Osteocyte (in vitro differentiated cells): ENCODE measurements around the gene CROT. TPM values are rescaled to one million over a fixed set of nuclear protein-coding genes. Genes with fewer than 3 reads are reported as not detected.

ENCODE experiments used
- DNase-seq: peaks from one replicate; pipeline ENCODE4 v3.0.0; 2021; ENCODE audit warnings: mixed read lengths; ENCODE audit not compliant: unreplicated experiment; ENCODE audit errors: extremely low spot score
- H3K27ac Mint-ChIP-seq: one replicate; pipeline ENCODE4 v1.8.0; 2021; ENCODE audit warnings: mild to moderate bottlenecking, mixed read lengths; ENCODE audit not compliant: unreplicated experiment
- H3K27me3 Mint-ChIP-seq: one replicate; pipeline ENCODE4 v1.8.0; 2021; ENCODE audit warnings: mixed read lengths; ENCODE audit not compliant: unreplicated experiment
- H3K36me3 Mint-ChIP-seq: one replicate; pipeline ENCODE4 v1.8.0; 2021; ENCODE audit warnings: mixed read lengths; ENCODE audit not compliant: unreplicated experiment
- H3K4me1 Mint-ChIP-seq: one replicate; pipeline ENCODE4 v1.8.0; 2021; ENCODE audit warnings: mixed read lengths; ENCODE audit not compliant: unreplicated experiment
- H3K4me3 Mint-ChIP-seq: one replicate; pipeline ENCODE4 v1.8.0; 2021; ENCODE audit warnings: mild to moderate bottlenecking, moderate library complexity, mixed read lengths; ENCODE audit not compliant: unreplicated experiment
- H3K9me3 Mint-ChIP-seq: one replicate; pipeline ENCODE4 v1.8.0; 2021; ENCODE audit warnings: mixed read lengths; ENCODE audit not compliant: unreplicated experiment
- total RNA-seq: library from RNA; stranded (reverse); gene quantifications from 2 replicates; pipeline ENCODE4 v1.2.1, GENCODE V29; 2021
- TF ChIP-seq, protein P1 (sequence below): fragments of 200-600 bp; sonication (generic); IDR thresholded peaks from 2 replicates; pipeline ENCODE4 v1.5.0; 2021; ENCODE audit warnings: antibody characterized with exemption, mild to moderate bottlenecking, moderate library complexity

The CROT gene
- total RNA-seq, 1 donor from 2014 or later = 11.0 TPM

DNA sequence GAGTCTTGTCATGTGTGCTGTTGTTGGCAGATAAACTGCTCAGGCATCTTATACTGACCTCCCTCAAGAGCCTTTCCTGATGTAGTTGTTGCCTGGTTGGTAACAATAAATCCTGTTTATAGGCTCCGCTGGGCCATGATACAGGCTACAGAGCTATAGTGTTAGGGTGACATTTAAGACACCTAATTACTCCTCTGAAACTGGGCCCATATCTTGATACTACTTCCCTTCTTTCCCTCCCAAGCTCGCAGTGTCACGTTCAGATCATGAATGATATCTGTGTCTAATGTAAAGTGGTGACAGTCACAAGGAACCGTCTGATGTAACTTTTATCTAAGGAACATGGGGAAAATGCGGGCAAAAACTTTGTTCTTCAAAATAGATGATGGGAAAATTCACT, 35.4 kb downstream of the CROT start:
- Mint-ChIP-seq H3K4me1 (no peaks in the 10 kb centered on the region), H3K4me3 (no peak overlapping the region), H3K27me3 (no peaks in the 10 kb centered on the region), H3K36me3 (peaks cover 27% of the 10 kb centered on the region), H3K27ac (no peak overlapping the region), H3K9me3 (peaks cover 6% of the 10 kb centered on the region)
- TF ChIP-seq, protein P1, sequence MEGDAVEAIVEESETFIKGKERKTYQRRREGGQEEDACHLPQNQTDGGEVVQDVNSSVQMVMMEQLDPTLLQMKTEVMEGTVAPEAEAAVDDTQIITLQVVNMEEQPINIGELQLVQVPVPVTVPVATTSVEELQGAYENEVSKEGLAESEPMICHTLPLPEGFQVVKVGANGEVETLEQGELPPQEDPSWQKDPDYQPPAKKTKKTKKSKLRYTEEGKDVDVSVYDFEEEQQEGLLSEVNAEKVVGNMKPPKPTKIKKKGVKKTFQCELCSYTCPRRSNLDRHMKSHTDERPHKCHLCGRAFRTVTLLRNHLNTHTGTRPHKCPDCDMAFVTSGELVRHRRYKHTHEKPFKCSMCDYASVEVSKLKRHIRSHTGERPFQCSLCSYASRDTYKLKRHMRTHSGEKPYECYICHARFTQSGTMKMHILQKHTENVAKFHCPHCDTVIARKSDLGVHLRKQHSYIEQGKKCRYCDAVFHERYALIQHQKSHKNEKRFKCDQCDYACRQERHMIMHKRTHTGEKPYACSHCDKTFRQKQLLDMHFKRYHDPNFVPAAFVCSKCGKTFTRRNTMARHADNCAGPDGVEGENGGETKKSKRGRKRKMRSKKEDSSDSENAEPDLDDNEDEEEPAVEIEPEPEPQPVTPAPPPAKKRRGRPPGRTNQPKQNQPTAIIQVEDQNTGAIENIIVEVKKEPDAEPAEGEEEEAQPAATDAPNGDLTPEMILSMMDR = no peak
- DNase-seq = no peak

DNA sequence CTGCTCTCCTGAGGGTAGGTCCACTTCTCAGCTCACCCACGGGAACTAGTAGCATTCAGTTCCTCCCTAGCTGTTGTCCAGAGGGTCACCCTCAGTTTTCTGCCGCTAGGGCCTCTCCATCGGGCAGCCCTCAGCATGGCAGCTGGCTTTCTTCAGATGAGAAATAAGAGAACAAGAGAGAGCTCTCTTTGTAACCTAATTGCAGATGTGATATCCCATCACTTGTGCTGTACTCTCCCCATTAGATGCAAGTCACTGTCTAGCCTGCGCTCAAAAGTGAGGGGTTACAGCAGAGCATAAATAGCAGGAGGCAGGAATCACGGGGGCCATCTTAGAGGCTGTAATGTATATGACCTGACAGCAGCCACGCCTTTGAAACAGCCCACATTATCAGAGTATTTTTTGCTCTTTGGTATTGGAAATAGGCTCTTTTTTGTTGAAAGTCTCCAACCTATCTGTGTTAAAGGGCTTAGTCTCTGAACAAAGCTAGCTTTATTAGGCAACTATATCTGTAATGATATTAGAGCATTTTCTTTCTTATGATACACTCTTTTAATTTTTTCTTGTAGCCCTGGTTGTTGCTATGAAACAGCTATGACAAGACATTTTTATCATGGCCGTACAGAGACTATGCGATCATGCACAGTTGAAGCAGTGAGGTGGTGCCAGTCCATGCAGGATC, 45.7 kb downstream of the CROT start:
- peaks cover 43% of the 10 kb centered on the region for H3K36me3 Mint-ChIP-seq
- no peak overlapping the region for H3K27ac Mint-ChIP-seq
- no peaks in the 10 kb centered on the region for H3K4me1 Mint-ChIP-seq
- H3K4me3 Mint-ChIP-seq = no peak overlapping the region
- TF ChIP-seq, protein P1 = no peak
- peaks cover 8% of the 10 kb centered on the region for H3K9me3 Mint-ChIP-seq
- no peaks in the 10 kb centered on the region for H3K27me3 Mint-ChIP-seq
- DNase-seq = no peak

DNA sequence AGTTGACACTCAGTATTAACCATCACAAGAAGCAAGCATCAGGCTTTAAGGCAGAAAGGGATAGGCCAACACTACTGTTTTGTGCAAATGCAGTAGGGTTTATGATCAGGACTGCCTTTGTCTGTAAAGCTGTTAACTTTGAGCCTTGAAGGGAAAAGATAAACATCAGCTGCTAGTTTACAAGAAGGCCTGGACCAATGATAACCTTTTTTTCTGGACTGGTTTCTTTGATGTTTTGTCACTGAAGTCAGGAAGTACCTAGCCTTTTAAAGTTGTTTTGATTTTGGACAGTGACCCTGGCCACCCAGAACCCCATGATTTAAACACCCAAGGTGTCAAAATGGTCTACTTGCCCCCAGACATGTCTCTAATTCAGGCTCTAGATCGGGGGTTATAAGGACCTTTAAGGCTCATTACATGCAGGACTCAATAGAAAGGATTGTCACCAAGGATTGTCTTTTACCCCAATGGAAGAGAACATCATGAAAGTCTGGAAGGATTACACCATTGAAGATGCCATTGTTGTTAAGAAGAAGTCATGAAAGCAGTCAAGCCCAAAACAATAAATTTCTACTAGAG, 50.1 kb downstream of the CROT start:
- Mint-ChIP-seq H3K27ac (no peak overlapping the region), H3K36me3 (peaks cover 30% of the 10 kb centered on the region), H3K4me3 (no peak overlapping the region), H3K9me3 (no peaks in the 10 kb centered on the region), H3K27me3 (no peaks in the 10 kb centered on the region), H3K4me1 (peaks cover 8% of the 10 kb centered on the region)
- DNase-seq = no peak
- TF ChIP-seq, protein P1 = no peak

DNA sequence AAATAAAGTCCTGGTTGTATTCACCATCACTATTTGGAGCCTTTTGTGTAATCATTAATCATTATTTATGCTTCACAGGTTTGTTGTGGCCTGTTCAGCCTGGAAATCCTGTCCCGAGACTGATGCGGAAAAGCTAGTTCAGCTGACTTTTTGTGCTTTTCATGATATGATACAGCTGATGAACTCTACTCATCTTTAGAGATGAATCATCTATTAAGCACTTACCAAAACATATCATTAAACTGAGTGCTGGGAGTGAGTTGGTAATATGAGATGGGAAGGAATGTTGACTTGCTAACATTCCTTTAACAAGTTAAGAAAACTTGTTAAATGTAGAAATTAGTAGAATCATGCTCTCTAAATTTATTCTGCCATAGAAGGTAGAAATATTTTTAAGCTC, 53.0 kb downstream of the CROT start:
- Mint-ChIP-seq H3K27me3 (no peaks in the 10 kb centered on the region), H3K4me1 (peaks cover 8% of the 10 kb centered on the region), H3K27ac (no peak overlapping the region), H3K9me3 (no peaks in the 10 kb centered on the region), H3K36me3 (peaks cover 19% of the 10 kb centered on the region), H3K4me3 (no peak overlapping the region)
- DNase-seq = no peak
- TF ChIP-seq, protein P1 = no peak

DNA sequence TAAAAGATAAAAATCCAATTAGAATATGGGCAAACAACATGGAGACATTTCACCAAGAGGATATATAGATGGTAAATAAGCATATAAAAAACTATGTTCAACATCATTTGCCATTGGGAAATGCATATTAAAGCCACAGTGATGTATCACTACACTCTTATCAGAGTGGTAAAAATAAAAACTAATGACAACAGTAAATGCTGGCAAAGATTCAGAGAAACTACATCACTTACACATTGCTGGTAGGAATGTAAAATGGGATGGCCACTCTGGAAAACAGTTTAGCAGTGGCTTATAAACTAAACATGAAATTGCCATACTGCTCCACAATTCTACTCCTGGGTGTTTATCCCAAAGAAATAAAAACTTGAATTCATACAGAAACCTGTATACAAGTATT, 59.2 kb downstream of the CROT start:
- peaks cover 13% of the 10 kb centered on the region for H3K27me3 Mint-ChIP-seq

More for the DNA sequence above, 59.2 kb downstream of the CROT start:
- Mint-ChIP-seq H3K4me1 (no peaks in the 10 kb centered on the region), H3K36me3 (no peaks in the 10 kb centered on the region), H3K9me3 (no peaks in the 10 kb centered on the region), H3K4me3 (no peak overlapping the region), H3K27ac (no peak overlapping the region)
- TF ChIP-seq, protein P1 = no peak
- no peak for DNase-seq
